A549 (cell line): ENCODE results near the gene SHKBP1.

ENCODE experiments used
- CTCF ChIP-seq: fragments of >200 bp; sonication (Bioruptor Twin); formaldehyde crosslinking; IDR thresholded peaks from 3 replicates; pipeline ENCODE4 v1.5.1; 2016
- EP300 ChIP-seq, 2 experiments: fragments of >200 bp; sonication (Bioruptor Twin); formaldehyde crosslinking; IDR thresholded peaks; 2 replicates in 1 of 2; 3 replicates in 1 of 2; pipeline ENCODE4 v1.6.1; 2016 to 2017
- SREBF2 ChIP-seq: fragments of 450-650 bp; IDR thresholded peaks from 2 replicates; pipeline ENCODE4 v1.6.1; 2014; ENCODE audit warnings: mild to moderate bottlenecking, moderate library complexity

- TF ChIP-seq SREBF2 (no peak), EP300 (IDR thresholded peaks at IDR 0.05) (no peak), CTCF (no peak)
Measured at GRCh38 chr19:40588926-40589569, 12.4 kb downstream of the SHKBP1 start.
